HFF-Myc (cell line): Measurements from ENCODE around the gene ACER3.

Source experiments
- DNase-seq: peaks from one replicate; pipeline ENCODE4 v3.0.0-alpha.2; 2011; ENCODE audit warnings: low read depth; ENCODE audit errors: extremely low read depth
- H3K4me3 ChIP-seq: replicated peaks from 2 replicates; pipeline ENCODE4 v1.5.1; 2011; ENCODE audit warnings: low read depth, mild to moderate bottlenecking, control low read depth, low read length
- CTCF ChIP-seq: IDR thresholded peaks from 2 replicates; pipeline ENCODE4 v1.5.1; 2012; ENCODE audit warnings: mild to moderate bottlenecking, low read depth, low read length, control low read depth; ENCODE audit errors: missing control alignments

ACER3 gene

DNA sequence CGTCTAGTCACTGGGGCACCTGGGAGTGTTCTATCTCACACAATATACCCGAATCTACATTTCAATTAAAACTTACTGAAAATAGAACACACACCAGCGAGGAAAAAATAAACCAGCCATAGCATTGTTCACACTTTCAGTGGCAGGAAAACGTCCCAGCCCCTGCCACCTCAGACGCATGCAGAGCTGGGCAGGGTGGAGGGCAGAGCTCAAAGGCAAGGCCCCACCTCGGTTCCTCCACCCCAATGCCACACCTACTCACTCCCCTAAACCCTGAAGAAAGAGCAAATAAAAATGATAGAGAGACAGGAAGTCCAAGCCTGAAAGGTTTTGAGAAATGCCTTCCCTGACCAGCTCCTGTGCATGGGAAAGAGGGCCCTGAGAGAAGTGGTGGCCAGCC lies 188.3 kb downstream of the ACER3 start:
- H3K4me3 ChIP-seq, result no peak overlapping the region
- DNase-seq, result no peak
- TF ChIP-seq CTCF, result no peak

DNA sequence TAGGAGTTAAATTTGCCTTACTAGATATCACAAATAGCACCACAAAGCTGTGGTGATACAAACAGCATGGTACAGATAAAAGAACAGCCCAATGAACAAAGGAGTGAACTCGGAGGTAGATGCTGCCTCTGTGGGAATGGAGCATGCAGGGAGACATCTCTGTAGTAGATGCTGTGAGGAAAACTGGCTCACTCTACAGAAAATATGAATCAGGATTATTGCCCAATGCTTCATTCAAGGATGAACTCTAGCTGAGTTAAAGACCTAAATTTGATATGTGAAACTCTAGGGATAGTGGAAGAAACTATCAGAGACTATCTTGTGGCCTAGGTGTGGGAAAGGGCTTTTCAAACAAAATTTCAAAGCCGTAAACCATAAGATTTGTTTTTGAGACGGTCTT lies 190.8 kb downstream of the ACER3 start:
- no peak for DNase-seq
- no peak for TF ChIP-seq CTCF
- H3K4me3 ChIP-seq, result no peak overlapping the region

DNA sequence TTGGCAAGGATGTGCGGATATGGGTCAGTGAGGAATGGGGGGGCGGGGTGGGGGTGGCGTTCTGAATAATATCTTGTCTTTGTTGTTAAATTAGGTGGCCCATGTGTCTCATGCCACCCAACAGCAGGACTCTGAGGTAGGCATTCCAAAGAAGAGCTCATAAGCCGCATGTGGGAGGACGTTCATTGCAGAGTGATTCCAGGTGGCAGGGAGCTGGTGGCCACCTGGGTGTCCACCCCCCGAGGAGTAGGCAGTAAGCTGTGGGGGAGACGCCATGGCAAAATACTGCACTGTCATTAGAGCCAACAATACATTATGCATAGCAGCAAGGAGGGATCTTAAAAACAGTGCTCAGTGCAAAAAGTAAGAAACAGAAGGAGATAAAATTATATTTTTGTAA lies 191.8 kb downstream of the ACER3 start:
- no peak for TF ChIP-seq CTCF
- no peak overlapping the region for H3K4me3 ChIP-seq
- no peak for DNase-seq

GRCh38 chr11:77053217-77054015 lies 192.7 kb downstream of the ACER3 start:
- no peak overlapping the region for H3K4me3 ChIP-seq
- DNase-seq, result no peak
- no peak for TF ChIP-seq CTCF

DNA sequence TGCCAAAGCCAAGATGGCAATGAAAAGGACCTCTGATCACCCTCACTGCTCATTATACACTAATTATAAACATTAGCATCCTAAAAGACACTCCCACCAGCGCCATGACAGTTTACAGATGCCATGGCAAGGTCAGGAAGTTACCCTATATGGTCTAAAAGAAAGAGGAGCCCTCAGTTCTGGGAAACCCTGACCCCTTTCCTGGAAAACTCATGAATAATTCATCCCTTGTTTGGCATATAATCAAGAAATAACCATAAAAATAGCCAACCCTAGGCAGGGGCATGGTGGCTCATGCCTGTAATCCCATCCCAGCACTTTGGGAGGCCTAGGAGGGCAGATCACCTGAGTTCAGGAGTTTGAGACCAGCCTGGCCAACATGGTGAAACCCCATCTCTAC lies 193.4 kb downstream of the ACER3 start:
- no peak for TF ChIP-seq CTCF
- H3K4me3 ChIP-seq, result no peak overlapping the region
- DNase-seq, result no peak

GRCh38 chr11:77055101-77055561 lies 194.4 kb downstream of the ACER3 start:
- DNase-seq, result no peak
- no peak overlapping the region for H3K4me3 ChIP-seq
- TF ChIP-seq CTCF, result no peak

GRCh38 chr11:77055913-77056312 lies 195.2 kb downstream of the ACER3 start:
- no peak for TF ChIP-seq CTCF
- H3K4me3 ChIP-seq, result no peak overlapping the region
- DNase-seq, result no peak
